SK-N-SH (cell line): ENCODE data around the gene GATAD2B. TPM values are rescaled to one million over a fixed set of nuclear protein-coding genes. Genes with fewer than 3 reads are reported as not detected.

Experiments used
- CTCF ChIA-PET: fragments of 300-600, 350-600 bp; formaldehyde crosslinking; extraction: SDS; loops from one replicate; lab custom pipeline; 2021; lab: Yijun Ruan, JAX
- POLR2A ChIA-PET: fragments of 350-600 bp; sonication (Branson Sonifier 250); formaldehyde crosslinking; extraction: SDS; loops from one replicate; lab custom pipeline; 2020; ENCODE audit warnings: antibody characterized with exemption, inconsistent platforms; lab: Yijun Ruan, JAX
- DNase-seq: peaks from one replicate; pipeline ENCODE4 v3.0.0; 2012
- H2AFZ ChIP-seq: fragments of 200-600 bp; sonication (generic); 2 replicates; pipeline ENCODE4 v1.8.1; 2016; ENCODE audit warnings: antibody characterized with exemption, mild to moderate bottlenecking, low read depth
- H3F3A ChIP-seq: fragments of 200-600 bp; sonication (generic); replicated peaks from 2 replicates; pipeline ENCODE3; 2016; ENCODE audit warnings: antibody characterized with exemption, mild to moderate bottlenecking; ENCODE audit not compliant: insufficient read depth
- H3K27ac ChIP-seq, 2 experiments: fragments of 200-500 bp in 1 of 2; fragments of 200-600 bp in 1 of 2; sonication (Bioruptor generic) in 1 of 2; sonication (generic), shearing (Covaris generic) in 1 of 2; 2 replicates each; pipeline versions ENCODE4 v1.5.1 to v1.6.1; 2014 to 2016; ENCODE audit warnings: low read depth in 2 of 2, inconsistent platforms in 1 of 2, low read length in 1 of 2, mild to moderate bottlenecking in 1 of 2, mixed read lengths in 1 of 2
- H3K27me3 ChIP-seq: fragments of 200-600 bp; sonication (generic), shearing (Covaris generic); 2 replicates; pipeline ENCODE4 v1.6.1; 2016; ENCODE audit warnings: mixed run types; ENCODE audit not compliant: insufficient read depth
- H3K36me3 ChIP-seq, 2 experiments: fragments of 200-500 bp in 1 of 2; fragments of 200-600 bp in 1 of 2; sonication (Bioruptor generic) in 1 of 2; sonication (generic) in 1 of 2; replicated peaks in 1 of 2; 2 replicates each; pipeline versions ENCODE3 to v1.5.1; 2014 to 2016; ENCODE audit warnings: low read length in 1 of 2, mild to moderate bottlenecking in 1 of 2; ENCODE audit not compliant: insufficient read depth in 2 of 2, control insufficient read depth in 1 of 2
- H3K4me1 ChIP-seq, 2 experiments: fragments of 200-500 bp in 1 of 2; fragments of 200-600 bp in 1 of 2; sonication (Bioruptor generic) in 1 of 2; sonication (generic), shearing (Covaris generic) in 1 of 2; 2 replicates each; pipeline versions ENCODE4 v1.5.1 to v1.6.1; 2014 to 2016; ENCODE audit warnings: low read depth in 1 of 2, low read length in 1 of 2, mixed run types in 1 of 2; ENCODE audit not compliant: insufficient read depth in 2 of 2, control insufficient read depth in 1 of 2
- H3K4me2 ChIP-seq: fragments of 200-600 bp; sonication (generic), shearing (Covaris generic); 2 replicates; pipeline ENCODE4 v1.6.1; 2017; ENCODE audit warnings: mixed run types
- H3K4me3 ChIP-seq, 2 experiments: fragments of 200-500 bp in 1 of 2; fragments of 200-600 bp in 1 of 2; sonication (Bioruptor generic) in 1 of 2; sonication (generic), shearing (Covaris generic) in 1 of 2; 2 replicates each; pipeline versions ENCODE4 v1.5.1 to v1.8.1; 2014 to 2016; ENCODE audit warnings: low read depth in 2 of 2, inconsistent platforms in 1 of 2, low read length in 1 of 2, mild to moderate bottlenecking in 1 of 2, mixed read lengths in 1 of 2, moderate library complexity in 1 of 2
- H3K79me2 ChIP-seq: fragments of 200-600 bp; sonication (generic); 2 replicates; pipeline ENCODE4 v1.8.1; 2017; ENCODE audit warnings: mild to moderate bottlenecking; ENCODE audit not compliant: insufficient read depth
- H3K9ac ChIP-seq: fragments of 200-600 bp; sonication (generic); 2 replicates; pipeline ENCODE4 v1.6.1; 2017; ENCODE audit warnings: mixed run types
- H3K9me2 ChIP-seq: fragments of 200-600 bp; sonication (generic); 2 replicates; pipeline ENCODE4 v1.6.1; 2017; ENCODE audit warnings: mixed run types
- H3K9me3 ChIP-seq: fragments of 200-600 bp; sonication (generic); 2 replicates; pipeline ENCODE4 v1.6.1; 2017; ENCODE audit warnings: mixed run types, mild to moderate bottlenecking, moderate library complexity
- H4K20me1 ChIP-seq: fragments of 200-600 bp; sonication (generic); 2 replicates; pipeline ENCODE4 v1.6.1; 2017; ENCODE audit warnings: mild to moderate bottlenecking, mixed run types; ENCODE audit not compliant: insufficient read depth
- EP300 ChIP-seq, 2 experiments: IDR thresholded peaks; 2 replicates each; pipeline versions ENCODE4 v1.4.0 to v1.6.1; 2012; ENCODE audit warnings: borderline replicate concordance in 1 of 2, low read depth in 1 of 2, low read length in 1 of 2
- GATA2 ChIP-seq: sonication (generic); formaldehyde crosslinking; IDR thresholded peaks from 2 replicates; pipeline ENCODE4 v1.5.0; 2020; ENCODE audit warnings: mild to moderate bottlenecking, missing genetic modification reagents
- JUND ChIP-seq: IDR thresholded peaks from 2 replicates; pipeline ENCODE4 v1.4.0; 2012
- MAX ChIP-seq: IDR thresholded peaks from 2 replicates; pipeline ENCODE4 v1.4.0; 2012; ENCODE audit warnings: low read depth
- POLR2AphosphoS5 ChIP-seq: IDR thresholded peaks from 2 replicates; pipeline ENCODE4 v1.6.1; 2012; ENCODE audit warnings: low read depth, low read length
- RCOR1 ChIP-seq: fragments of 150-350 bp; IDR thresholded peaks from 2 replicates; pipeline ENCODE4 v1.6.1; 2017; ENCODE audit warnings: antibody characterized with exemption, low read length
- RFX5 ChIP-seq: IDR thresholded peaks from 2 replicates; pipeline ENCODE4 v1.6.1; 2012; ENCODE audit warnings: mild to moderate bottlenecking, improper control_type of control experiment, low read length
- RXRA ChIP-seq: IDR thresholded peaks from 2 replicates; pipeline ENCODE4 v1.4.0; 2012; ENCODE audit warnings: low read depth, mild to moderate bottlenecking, borderline replicate concordance
- TAF1 ChIP-seq: IDR thresholded peaks from 2 replicates; pipeline ENCODE4 v1.6.1; 2012; ENCODE audit warnings: low read depth, mild to moderate bottlenecking, low read length, moderate library complexity, borderline replicate concordance
- USF2 ChIP-seq: fragments of 150-350 bp; IDR thresholded peaks from 2 replicates; pipeline ENCODE4 v1.6.1; 2017; ENCODE audit warnings: antibody characterized with exemption, low read length, low read depth, borderline replicate concordance
- WGBS: methylation state at CpG from one replicate; pipeline ENCODE4 v1.1.6; 2017; ENCODE audit warnings: low lambda C conversion rate; 5-methylcytosine and 5-hydroxymethylcytosine counted together
- polyA plus RNA-seq, 3 experiments: library from polyadenylated mRNA; depleted of rRNA; stranded (reverse); fragments of >200 nt; gene quantifications; 2 replicates each; pipeline ENCODE4 v1.2.3, GENCODE V29; 2012
- TF ChIP-seq, protein P1 (sequence below): IDR thresholded peaks from 2 replicates; pipeline ENCODE4 v1.4.0; 2012; ENCODE audit warnings: low read depth, borderline replicate concordance
- TF ChIP-seq, protein P2 (sequence below): IDR thresholded peaks from 2 replicates; pipeline ENCODE4 v1.6.1; 2012; ENCODE audit warnings: mild to moderate bottlenecking, low read depth, low read length, moderate library complexity

Gene GATAD2B
- polyA plus RNA-seq, 1 of the 3 experiments (the other 2 are of a cell fraction) = 2.8 TPM

GRCh38 chr1:153953859-153954365 is 31.1 kb upstream of the GATAD2B start:
- H3K4me1 ChIP-seq = peaks cover 5 to 31% of the 10 kb centered on the region in 2 experiments; a peak in 3 of 4 replicates
- WGBS = 95% methylated on average over 4 of the region's 4 CpGs
- no peak overlapping the region for H3K4me2 ChIP-seq
- peaks cover 41% of the 10 kb centered on the region for H4K20me1 ChIP-seq
- H3K27ac ChIP-seq = no peak overlapping the region
- no peak overlapping the region for H2AFZ ChIP-seq
- H3K27me3 ChIP-seq = no peaks in the 10 kb centered on the region
- H3K9me3 ChIP-seq = no peaks in the 10 kb centered on the region
- TF ChIP-seq EP300 (IDR thresholded peaks at IDR 0.05; ENCODE audit: borderline replicate concordance in 1 of 2, low read depth in 1 of 2, low read length in 1 of 2) = no peak
- TF ChIP-seq RFX5 = no peak
- no peak for TF ChIP-seq RXRA
- no peak for TF ChIP-seq GATA2 (CRISPR knock-in tag)
- TF ChIP-seq POLR2AphosphoS5 = no peak
- no peak for TF ChIP-seq MAX
- TF ChIP-seq, all 33 proteins: peak for 0
- no peaks in the 10 kb centered on the region for H3K9me2 ChIP-seq
- peaks cover 9 to 48% of the 10 kb centered on the region in 2 experiments for H3K36me3 ChIP-seq
- no peak overlapping the region for H3K9ac ChIP-seq
- peaks cover 60% of the 10 kb centered on the region for H3K79me2 ChIP-seq
- ChIA-PET CTCF (interaction anchor here (1.0 to 5.9 kb wide), 7 partner anchors 8 to 157 kb away, joined by 3 to 51 read pairs (median 3); partner anchors contain the start of genes DENND4B and RAB13), POLR2A (interaction anchor here (0.9 to 1.7 kb wide), 4 partner anchors 9 to 170 kb away, joined by 3 to 4 read pairs (median 4); partner anchors contain the start of genes CREB3L4 and SLC39A1)
- peaks cover 4% of the 10 kb centered on the region for H3F3A ChIP-seq
- no peak overlapping the region for H3K4me3 ChIP-seq
- no peak for DNase-seq

GRCh38 chr1:153951801-153952200 is 29.0 kb upstream of the GATAD2B start:
- Histone ChIP-seq H3K4me3 (no peak overlapping the region), H2AFZ (no peak overlapping the region), H3K4me2 (no peak overlapping the region), H4K20me1 (peaks cover 30% of the 10 kb centered on the region), H3K9me2 (no peaks in the 10 kb centered on the region), H3K9me3 (no peaks in the 10 kb centered on the region), H3K27me3 (no peaks in the 10 kb centered on the region), H3F3A (peaks cover 7% of the 10 kb centered on the region), H3K79me2 (peaks cover 48% of the 10 kb centered on the region), H3K9ac (no peak overlapping the region), H3K27ac (no peak overlapping the region), H3K4me1 (peaks cover 2 to 22% of the 10 kb centered on the region in 2 experiments; a peak in 3 of 4 replicates), H3K36me3 (peaks cover 9 to 64% of the 10 kb centered on the region in 2 experiments)
- POLR2A ChIA-PET = no interaction called here
- TF ChIP-seq RCOR1 (no peak), USF2 (no peak), JUND (no peak), TAF1 (no peak)
- TF ChIP-seq, protein P1, sequence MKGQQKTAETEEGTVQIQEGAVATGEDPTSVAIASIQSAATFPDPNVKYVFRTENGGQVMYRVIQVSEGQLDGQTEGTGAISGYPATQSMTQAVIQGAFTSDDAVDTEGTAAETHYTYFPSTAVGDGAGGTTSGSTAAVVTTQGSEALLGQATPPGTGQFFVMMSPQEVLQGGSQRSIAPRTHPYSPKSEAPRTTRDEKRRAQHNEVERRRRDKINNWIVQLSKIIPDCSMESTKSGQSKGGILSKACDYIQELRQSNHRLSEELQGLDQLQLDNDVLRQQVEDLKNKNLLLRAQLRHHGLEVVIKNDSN = no peak
- TF ChIP-seq, protein P2, sequence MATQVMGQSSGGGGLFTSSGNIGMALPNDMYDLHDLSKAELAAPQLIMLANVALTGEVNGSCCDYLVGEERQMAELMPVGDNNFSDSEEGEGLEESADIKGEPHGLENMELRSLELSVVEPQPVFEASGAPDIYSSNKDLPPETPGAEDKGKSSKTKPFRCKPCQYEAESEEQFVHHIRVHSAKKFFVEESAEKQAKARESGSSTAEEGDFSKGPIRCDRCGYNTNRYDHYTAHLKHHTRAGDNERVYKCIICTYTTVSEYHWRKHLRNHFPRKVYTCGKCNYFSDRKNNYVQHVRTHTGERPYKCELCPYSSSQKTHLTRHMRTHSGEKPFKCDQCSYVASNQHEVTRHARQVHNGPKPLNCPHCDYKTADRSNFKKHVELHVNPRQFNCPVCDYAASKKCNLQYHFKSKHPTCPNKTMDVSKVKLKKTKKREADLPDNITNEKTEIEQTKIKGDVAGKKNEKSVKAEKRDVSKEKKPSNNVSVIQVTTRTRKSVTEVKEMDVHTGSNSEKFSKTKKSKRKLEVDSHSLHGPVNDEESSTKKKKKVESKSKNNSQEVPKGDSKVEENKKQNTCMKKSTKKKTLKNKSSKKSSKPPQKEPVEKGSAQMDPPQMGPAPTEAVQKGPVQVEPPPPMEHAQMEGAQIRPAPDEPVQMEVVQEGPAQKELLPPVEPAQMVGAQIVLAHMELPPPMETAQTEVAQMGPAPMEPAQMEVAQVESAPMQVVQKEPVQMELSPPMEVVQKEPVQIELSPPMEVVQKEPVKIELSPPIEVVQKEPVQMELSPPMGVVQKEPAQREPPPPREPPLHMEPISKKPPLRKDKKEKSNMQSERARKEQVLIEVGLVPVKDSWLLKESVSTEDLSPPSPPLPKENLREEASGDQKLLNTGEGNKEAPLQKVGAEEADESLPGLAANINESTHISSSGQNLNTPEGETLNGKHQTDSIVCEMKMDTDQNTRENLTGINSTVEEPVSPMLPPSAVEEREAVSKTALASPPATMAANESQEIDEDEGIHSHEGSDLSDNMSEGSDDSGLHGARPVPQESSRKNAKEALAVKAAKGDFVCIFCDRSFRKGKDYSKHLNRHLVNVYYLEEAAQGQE = no peak
- CTCF ChIA-PET = no interaction called here
- DNase-seq = no peak
- WGBS = 92% methylated on average over 2 of the region's 2 CpGs
